Esophagus muscularis mucosa (tissue), 3 donors: Measurements from ENCODE around the gene ANO6.

ENCODE experiments used
- POLR2AphosphoS5 ChIP-seq, 2 donors: sonication (generic); formaldehyde crosslinking; IDR thresholded peaks; one replicate each; pipeline ENCODE4 v1.6.1; 2017; ENCODE audit warnings: antibody characterized with exemption in 2 of 2
- TF ChIP-seq, protein P1 (sequence below), 3 experiments: fragments of 200-600 bp in 2 of 3; fragments of 450-650 bp in 1 of 3; sonication (generic) in 2 of 3; IDR thresholded peaks; one replicate each; pipeline ENCODE4 v1.5.1; 2017 to 2019; ENCODE audit warnings: antibody characterized with exemption in 3 of 3, mild to moderate bottlenecking in 2 of 3, moderate library complexity in 1 of 3

DNA sequence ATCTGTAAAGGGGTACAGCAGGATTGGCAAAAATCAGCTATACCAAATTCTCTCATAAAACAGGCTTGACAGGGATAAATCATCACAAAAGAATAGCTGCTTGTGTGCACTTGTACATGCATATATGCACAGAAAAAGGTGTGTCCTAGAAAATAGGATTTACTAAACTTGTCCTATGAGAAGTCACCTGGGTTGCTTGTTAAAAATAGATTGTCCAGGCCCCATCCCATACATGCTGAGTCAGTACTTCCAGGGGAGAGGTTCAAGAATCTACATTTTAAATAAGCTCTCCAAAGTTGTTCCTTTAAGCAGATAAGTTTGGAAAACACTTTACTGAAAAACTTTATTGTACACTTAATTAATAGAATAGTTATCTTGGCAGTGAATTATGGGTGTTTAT, 123.1 kb downstream of the ANO6 start:
- no peak for TF ChIP-seq POLR2AphosphoS5 (IDR thresholded peaks at IDR 0.05)
- TF ChIP-seq, protein P1, sequence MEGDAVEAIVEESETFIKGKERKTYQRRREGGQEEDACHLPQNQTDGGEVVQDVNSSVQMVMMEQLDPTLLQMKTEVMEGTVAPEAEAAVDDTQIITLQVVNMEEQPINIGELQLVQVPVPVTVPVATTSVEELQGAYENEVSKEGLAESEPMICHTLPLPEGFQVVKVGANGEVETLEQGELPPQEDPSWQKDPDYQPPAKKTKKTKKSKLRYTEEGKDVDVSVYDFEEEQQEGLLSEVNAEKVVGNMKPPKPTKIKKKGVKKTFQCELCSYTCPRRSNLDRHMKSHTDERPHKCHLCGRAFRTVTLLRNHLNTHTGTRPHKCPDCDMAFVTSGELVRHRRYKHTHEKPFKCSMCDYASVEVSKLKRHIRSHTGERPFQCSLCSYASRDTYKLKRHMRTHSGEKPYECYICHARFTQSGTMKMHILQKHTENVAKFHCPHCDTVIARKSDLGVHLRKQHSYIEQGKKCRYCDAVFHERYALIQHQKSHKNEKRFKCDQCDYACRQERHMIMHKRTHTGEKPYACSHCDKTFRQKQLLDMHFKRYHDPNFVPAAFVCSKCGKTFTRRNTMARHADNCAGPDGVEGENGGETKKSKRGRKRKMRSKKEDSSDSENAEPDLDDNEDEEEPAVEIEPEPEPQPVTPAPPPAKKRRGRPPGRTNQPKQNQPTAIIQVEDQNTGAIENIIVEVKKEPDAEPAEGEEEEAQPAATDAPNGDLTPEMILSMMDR (IDR thresholded peaks at IDR 0.05), result no peak
